ENCODE data around the gene SLC35G3.

- TF ChIP-seq RFX5 (IDR thresholded peaks at IDR 0.05; ENCODE audit: low read depth, low read length) (no peak), USF2 (IDR thresholded peaks at IDR 0.05; ENCODE audit: low read depth, low read length) (no peak), CTCF (conservative IDR thresholded peaks at IDR 0.05; ENCODE audit: low read depth, low read length) (no peak), SMC3 (IDR thresholded peaks at IDR 0.05; ENCODE audit: low read depth, low read length) (no peak), RAD21 (IDR thresholded peaks at IDR 0.05; ENCODE audit: low read length) (no peak), ELK1 (IDR thresholded peaks at IDR 0.05; ENCODE audit: borderline replicate concordance, low read depth, low read length) (no peak), RCOR1 (IDR thresholded peaks at IDR 0.05; ENCODE audit: insufficient replicate concordance, low read length) (no peak), POLR2A (IDR thresholded peaks at IDR 0.05; ENCODE audit: low read depth, low read length) (no peak), MXI1 (IDR thresholded peaks at IDR 0.05; ENCODE audit: borderline replicate concordance, low read depth, low read length) (no peak), NFE2L2 (IDR thresholded peaks at IDR 0.05; ENCODE audit: low read depth, low read length) (no peak)
Observed at GRCh38 chr17:35155246-35155645, 38.9 kb downstream of the SLC35G3 start.
